Transverse colon (tissue), 4 donors: ENCODE data around the gene SCRN2. TPM values are rescaled to one million over a fixed set of nuclear protein-coding genes. Genes with fewer than 3 reads are reported as not detected.

Experiments used
- DNase-seq: peaks from one replicate; pipeline ENCODE4 v3.0.0-alpha.2; 2019
- H3K27ac ChIP-seq, 4 donors: fragments of 200-600 bp; sonication (generic); 2 replicates each; pipeline ENCODE4 v1.5.1; 2016 to 2018; ENCODE audit warnings: inconsistent platforms in 4 of 4
- H3K27me3 ChIP-seq: fragments of 200-600 bp; sonication (generic); 2 replicates; pipeline ENCODE4 v1.5.1; 2017; ENCODE audit warnings: inconsistent platforms
- H3K36me3 ChIP-seq, 4 donors: fragments of 200-600 bp; sonication (generic); 2 replicates each; pipeline ENCODE4 v1.5.1; 2017 to 2019; ENCODE audit warnings: inconsistent platforms in 4 of 4
- H3K4me1 ChIP-seq, 4 donors: fragments of 200-600 bp; sonication (generic); 2 replicates each; pipeline ENCODE4 v1.5.1; 2017 to 2020; ENCODE audit warnings: inconsistent platforms in 4 of 4
- H3K4me3 ChIP-seq, 4 donors: fragments of 200-600 bp; sonication (generic); 1 replicate in 1 of 4; 2 replicates in 3 of 4; pipeline versions ENCODE4 v1.5.1 to v1.6.1; 2017 to 2019; ENCODE audit warnings: inconsistent platforms in 4 of 4
- H3K9me3 ChIP-seq, 2 donors: fragments of 200-600 bp; sonication (generic); 2 replicates each; pipeline ENCODE4 v1.5.1; 2017 to 2019; ENCODE audit warnings: inconsistent platforms in 2 of 2
- CTCF ChIP-seq, 5 experiments: fragments of 200-600 bp in 3 of 5; fragments of 450-650 bp in 2 of 5; sonication (generic) in 3 of 5; IDR thresholded peaks; 1 replicate in 2 of 5; 2 replicates in 3 of 5; pipeline ENCODE4 v1.5.1; 2016 to 2017; ENCODE audit warnings: antibody characterized with exemption in 5 of 5, inconsistent platforms in 3 of 5, mild to moderate bottlenecking in 2 of 5, moderate library complexity in 1 of 5
- EP300 ChIP-seq: sonication (generic); formaldehyde crosslinking; IDR thresholded peaks from one replicate; pipeline ENCODE4 v1.6.1; 2017; ENCODE audit warnings: antibody characterized with exemption, low read depth
- POLR2A ChIP-seq: fragments of 450-650 bp; IDR thresholded peaks from one replicate; pipeline ENCODE4 v1.6.1; 2016; ENCODE audit warnings: antibody characterized with exemption, mild to moderate bottlenecking, moderate library complexity
- POLR2AphosphoS5 ChIP-seq, 3 donors: sonication (generic); formaldehyde crosslinking; IDR thresholded peaks; one replicate each; pipeline ENCODE4 v1.6.1; 2016; ENCODE audit warnings: antibody characterized with exemption in 3 of 3
- WGBS, 2 donors: methylation state at CpG; one replicate each; pipeline ENCODE4 v1.1.5; 2018; ENCODE audit warnings: low coverage in 1 of 2; 5-methylcytosine and 5-hydroxymethylcytosine counted together
- in situ Hi-C, 4 donors: fragments of 200-750 bp; cut with MboI; loops; one replicate each; pipeline versions ENCODE4 v1.15.0 to v1.15.1; 2017; ENCODE audit warnings: low sequenced_read_pairs in 3 of 4, low pct_ligation_motif_present in 1 of 4, low pct_unique_long_range_greater_than_20kb in 1 of 4
- intact Hi-C: fragments of 100-400 bp; cut with DNase I; formaldehyde crosslinking; loops from one replicate; pipeline ENCODE4 v1.15.1; 2023; ENCODE audit warnings: low total_unique reads
- total RNA-seq, 4 donors: library from RNA; depleted of rRNA; stranded (reverse); fragments of >200 nt; gene quantifications; one replicate each; pipeline ENCODE4 v1.1.0, GENCODE V29; 2016

The SCRN2 gene
- total RNA-seq, 4 donors from 2014 or later, result 37.8 to 164 (median 89.7) TPM

GRCh38 chr17:47808036-47808829 lies 32.8 kb downstream of the SCRN2 start:
- no peaks in the 10 kb centered on the region for H3K27me3 ChIP-seq
- H3K4me3 ChIP-seq, result no peak overlapping the region
- WGBS, 2 donors, result 92 to 100% methylated on average over 1 to 20 of the region's 20 CpGs
- peaks cover 0 to 25% (median 11%) of the 10 kb centered on the region in 4 donors for H3K36me3 ChIP-seq
- intact Hi-C loops, result no loop called here
- in situ Hi-C loops, result no loop called here
- no peak overlapping the region for H3K27ac ChIP-seq
- no peaks in the 10 kb centered on the region for H3K9me3 ChIP-seq
- H3K4me1 ChIP-seq, result peaks cover 0 to 26% (median 21%) of the 10 kb centered on the region in 4 donors
- no peak for TF ChIP-seq POLR2A
- no peak for TF ChIP-seq POLR2AphosphoS5 (IDR thresholded peaks at IDR 0.05)
- TF ChIP-seq CTCF (IDR thresholded peaks at IDR 0.05), result no peak
- no peak for TF ChIP-seq EP300
- no peak for DNase-seq

- no peak for DNase-seq
Measured at GRCh38 chr17:47807421-47807820, 33.7 kb downstream of the SCRN2 start.

GRCh38 chr17:47806913-47807255 lies 34.2 kb downstream of the SCRN2 start:
- WGBS, 2 donors, result 93 to 98% methylated on average over 7 to 9 of the region's 9 CpGs
- no peaks in the 10 kb centered on the region for H3K27me3 ChIP-seq
- peaks cover 0 to 22% (median 20%) of the 10 kb centered on the region in 4 donors for H3K4me1 ChIP-seq
- no peak overlapping the region for H3K27ac ChIP-seq
- in situ Hi-C loops, result no loop called here
- no peak for TF ChIP-seq POLR2A
- no peak for TF ChIP-seq POLR2AphosphoS5 (IDR thresholded peaks at IDR 0.05)
- no peak for TF ChIP-seq EP300
- no peak for TF ChIP-seq CTCF (IDR thresholded peaks at IDR 0.05)
- peaks cover 0 to 25% (median 11%) of the 10 kb centered on the region in 4 donors for H3K36me3 ChIP-seq
- no peaks in the 10 kb centered on the region for H3K9me3 ChIP-seq
- intact Hi-C loops, result no loop called here
- H3K4me3 ChIP-seq, result no peak overlapping the region
- DNase-seq, result no peak

More at GRCh38 chr17:47807421-47807820, 33.7 kb downstream of the SCRN2 start:
- peaks cover 0 to 25% (median 11%) of the 10 kb centered on the region in 4 donors for H3K36me3 ChIP-seq
- H3K4me3 ChIP-seq, result no peak overlapping the region
- 83 to 86% methylated on average over 4 to 11 of the region's 11 CpGs for WGBS, 2 donors
- TF ChIP-seq EP300, result no peak
- TF ChIP-seq POLR2A, result no peak
- no peak for TF ChIP-seq CTCF (IDR thresholded peaks at IDR 0.05)
- TF ChIP-seq POLR2AphosphoS5 (IDR thresholded peaks at IDR 0.05), result no peak
- peaks cover 0 to 26% (median 21%) of the 10 kb centered on the region in 4 donors for H3K4me1 ChIP-seq
- H3K27ac ChIP-seq, result no peak overlapping the region
- intact Hi-C loops, result no loop called here
- no peaks in the 10 kb centered on the region for H3K9me3 ChIP-seq
- in situ Hi-C loops, result no loop called here
- H3K27me3 ChIP-seq, result no peaks in the 10 kb centered on the region

GRCh38 chr17:47806026-47806912 lies 34.8 kb downstream of the SCRN2 start:
- Histone ChIP-seq H3K4me3 (no peak overlapping the region), H3K36me3 (peaks cover 0 to 25% (median 11%) of the 10 kb centered on the region in 4 donors), H3K27me3 (no peaks in the 10 kb centered on the region), H3K27ac (no peak overlapping the region), H3K9me3 (no peaks in the 10 kb centered on the region), H3K4me1 (peaks cover 0 to 19% (median 15%) of the 10 kb centered on the region in 4 donors)
- no peak for TF ChIP-seq POLR2A
- no peak for TF ChIP-seq CTCF (IDR thresholded peaks at IDR 0.05)
- no peak for TF ChIP-seq POLR2AphosphoS5 (IDR thresholded peaks at IDR 0.05)
- no peak for TF ChIP-seq EP300
- in situ Hi-C loops (no loop called here), intact Hi-C loops (no loop called here)
- DNase-seq, result no peak
- 90 to 97% methylated on average over 5 to 15 of the region's 16 CpGs for WGBS, 2 donors
